Measurements from ENCODE around the gene GAK. TPM values are rescaled to one million over a fixed set of nuclear protein-coding genes. Genes with fewer than 3 reads are reported as not detected.
"Not testable (repeated sequence)": the region's sequence is repeated elsewhere in the genome, so short reads cannot be mapped to it uniquely, and the experiment has no call there.

Gene GAK
- total RNA-seq, 2 experiments from 2014 or later, result 155 to 163 TPM

- CTCF ChIA-PET, result no interaction called here
- H3K4me1 Mint-ChIP-seq (ENCODE audit: low read depth), result no peaks in the 10 kb centered on the region
- DNase-seq (no peak), ATAC-seq (no peak)
- no peak overlapping the region for H3K4me3 Mint-ChIP-seq
- H3K27ac Mint-ChIP-seq, result no peak overlapping the region
- no peaks in the 10 kb centered on the region for H3K9me3 Mint-ChIP-seq (ENCODE audit: insufficient read depth)
- peaks cover 2% of the 10 kb centered on the region for H3K36me3 Mint-ChIP-seq (ENCODE audit: low read depth)
- POLR2A ChIA-PET, result interaction anchor here (0.6 to 1.9 kb wide), 2 partner anchors 14 to 16 kb away, joined by 3 to 5 read pairs; partner anchors contain the start of genes GAK and TMEM175
- H3K27me3 Mint-ChIP-seq (ENCODE audit: low read depth), result no peaks in the 10 kb centered on the region
These were observed 16.2 kb upstream of the GAK start for GRCh38 chr4:948101-948935.

GRCh38 chr4:947491-947971, 15.4 kb upstream of the GAK start:
- Mint-ChIP-seq H3K36me3 (ENCODE audit: low read depth) (no peaks in the 10 kb centered on the region), H3K27me3 (ENCODE audit: low read depth) (no peaks in the 10 kb centered on the region), H3K27ac (no peak overlapping the region), H3K9me3 (ENCODE audit: insufficient read depth) (no peaks in the 10 kb centered on the region), H3K4me3 (no peak overlapping the region), H3K4me1 (ENCODE audit: low read depth) (no peaks in the 10 kb centered on the region)
- ChIA-PET POLR2A (no interaction called here), CTCF (no interaction called here)
- DNase-seq (no peak), ATAC-seq (no peak)

GRCh38 chr4:946517-947471, 14.7 kb upstream of the GAK start:
- DNase-seq, result no peak
- no peak overlapping the region for H3K27ac Mint-ChIP-seq

GRCh38 chr4:946103-946450, 14.0 kb upstream of the GAK start:
- ATAC-seq, result no peak
- ChIA-PET CTCF (no interaction called here), POLR2A (no interaction called here)

More at GRCh38 chr4:946517-947471, 14.7 kb upstream of the GAK start:
- H3K27me3 Mint-ChIP-seq (ENCODE audit: low read depth), result no peaks in the 10 kb centered on the region
- H3K4me3 Mint-ChIP-seq, result no peak overlapping the region
- CTCF ChIA-PET, result no interaction called here
- no peaks in the 10 kb centered on the region for H3K9me3 Mint-ChIP-seq (ENCODE audit: insufficient read depth)
- POLR2A ChIA-PET, result no interaction called here
- H3K4me1 Mint-ChIP-seq (ENCODE audit: low read depth), result no peaks in the 10 kb centered on the region
- H3K36me3 Mint-ChIP-seq (ENCODE audit: low read depth), result no peaks in the 10 kb centered on the region
- no peak for ATAC-seq

GRCh38 chr4:945274-946102, 13.4 kb upstream of the GAK start:
- Mint-ChIP-seq H3K27ac (no peak overlapping the region), H3K27me3 (ENCODE audit: low read depth) (no peaks in the 10 kb centered on the region), H3K4me1 (ENCODE audit: low read depth) (no peaks in the 10 kb centered on the region), H3K4me3 (no peak overlapping the region), H3K36me3 (ENCODE audit: low read depth) (no peaks in the 10 kb centered on the region), H3K9me3 (ENCODE audit: insufficient read depth) (no peaks in the 10 kb centered on the region)
- ATAC-seq, result no peak
- CTCF ChIA-PET, result no interaction called here
- POLR2A ChIA-PET, result no interaction called here
- DNase-seq, result no peak

More at GRCh38 chr4:946103-946450, 14.0 kb upstream of the GAK start:
- Mint-ChIP-seq H3K27ac (no peak overlapping the region), H3K9me3 (ENCODE audit: insufficient read depth) (no peaks in the 10 kb centered on the region), H3K4me3 (no peak overlapping the region), H3K36me3 (ENCODE audit: low read depth) (no peaks in the 10 kb centered on the region), H3K4me1 (ENCODE audit: low read depth) (no peaks in the 10 kb centered on the region), H3K27me3 (ENCODE audit: low read depth) (no peaks in the 10 kb centered on the region)
- DNase-seq, result no peak

- peaks cover 13% of the 10 kb centered on the region for H3K4me1 Mint-ChIP-seq (ENCODE audit: low read depth)
- CTCF ChIA-PET; H3K36me3 Mint-ChIP-seq (ENCODE audit: low read depth); H3K9me3 Mint-ChIP-seq (ENCODE audit: insufficient read depth); POLR2A ChIA-PET; H3K27ac Mint-ChIP-seq; H3K27me3 Mint-ChIP-seq (ENCODE audit: low read depth); H3K4me3 Mint-ChIP-seq; DNase-seq; ATAC-seq: not testable (repeated sequence)
These were observed 7.4 kb upstream of the GAK start for GRCh38 chr4:939508-939907.

- H3K4me1 Mint-ChIP-seq (ENCODE audit: low read depth), result peaks cover 49% of the 10 kb centered on the region
- peak overlapping the region; percentile 85 for H3K4me3 Mint-ChIP-seq
- ATAC-seq (no peak), DNase-seq (no peak)
- peak overlapping the region; percentile 92 for H3K27ac Mint-ChIP-seq
- CTCF ChIA-PET, result interaction anchor here (0.8 to 3.7 kb wide), 3 partner anchors 38 to 190 kb away, joined by 3 to 20 read pairs (median 4); partner anchors contain the start of gene IDUA
- no peaks in the 10 kb centered on the region for H3K9me3 Mint-ChIP-seq (ENCODE audit: insufficient read depth)
- POLR2A ChIA-PET, result interaction anchor here (0.8 to 1.9 kb wide), 19 partner anchors 9 to 268 kb away, joined by 3 to 12 read pairs (median 4); partner anchors contain the start of genes ATP5ME, DGKQ, IDUA and MYL5
- H3K36me3 Mint-ChIP-seq (ENCODE audit: low read depth), result peaks cover 9% of the 10 kb centered on the region
- no peaks in the 10 kb centered on the region for H3K27me3 Mint-ChIP-seq (ENCODE audit: low read depth)
These were observed 576 bp upstream of the GAK start for GRCh38 chr4:932713-933070.

- peak; percentile 35 for DNase-seq
- ATAC-seq, result peak; percentile 3
- H3K27me3 Mint-ChIP-seq (ENCODE audit: low read depth), result no peaks in the 10 kb centered on the region
These were observed 739 bp downstream of the GAK start for GRCh38 chr4:931194-931959.

GRCh38 chr4:930827-931193, 1.3 kb downstream of the GAK start:
- ChIA-PET POLR2A (interaction anchor here (0.9 to 1.8 kb wide), 5 partner anchors 9 to 149 kb away, joined by 4 to 5 read pairs (median 4); partner anchors contain the start of gene IDUA), CTCF (interaction anchor here (1.1 to 3.7 kb wide), 3 partner anchors 57 to 328 kb away, joined by 3 to 20 read pairs (median 6); partner anchors contain the start of gene IDUA)
- H3K27me3 Mint-ChIP-seq (ENCODE audit: low read depth), result no peaks in the 10 kb centered on the region
- H3K27ac Mint-ChIP-seq, result peak overlapping the region; percentile 92
- no peak for ATAC-seq
- DNase-seq, result no peak
- H3K4me3 Mint-ChIP-seq, result peak overlapping the region; percentile 85
- H3K36me3 Mint-ChIP-seq (ENCODE audit: low read depth), result peaks cover 12% of the 10 kb centered on the region
- H3K4me1 Mint-ChIP-seq (ENCODE audit: low read depth), result peaks cover 49% of the 10 kb centered on the region
- no peaks in the 10 kb centered on the region for H3K9me3 Mint-ChIP-seq (ENCODE audit: insufficient read depth)

More at GRCh38 chr4:931194-931959, 739 bp downstream of the GAK start:
- peak overlapping the region; percentile 85 for H3K4me3 Mint-ChIP-seq
- ChIA-PET CTCF (interaction anchor here (1.2 to 3.7 kb wide), 3 partner anchors 56 to 189 kb away, joined by 3 to 20 read pairs (median 6); partner anchors contain the start of gene IDUA), POLR2A (interaction anchor here (0.5 to 1.9 kb wide), 15 partner anchors 8 to 257 kb away, joined by 3 to 12 read pairs (median 4); partner anchors contain the start of genes ATP5ME, IDUA and MYL5)
- peaks cover 50% of the 10 kb centered on the region for H3K4me1 Mint-ChIP-seq (ENCODE audit: low read depth)
- H3K9me3 Mint-ChIP-seq (ENCODE audit: insufficient read depth), result no peaks in the 10 kb centered on the region
- H3K36me3 Mint-ChIP-seq (ENCODE audit: low read depth), result peaks cover 9% of the 10 kb centered on the region
- peak overlapping the region; percentile 92 for H3K27ac Mint-ChIP-seq

- POLR2A ChIA-PET, result interaction anchor here (0.6 to 1.8 kb wide), 7 partner anchors 22 to 256 kb away, joined by 3 to 5 read pairs (median 4); partner anchors contain the start of genes IDUA and MYL5
- H3K27ac Mint-ChIP-seq, result peak overlapping the region; percentile 92
- H3K4me3 Mint-ChIP-seq, result peak overlapping the region; percentile 85
- peaks cover 48% of the 10 kb centered on the region for H3K4me1 Mint-ChIP-seq (ENCODE audit: low read depth)
- CTCF ChIA-PET, result interaction anchor here (1.0 to 3.7 kb wide), 4 partner anchors 14 to 327 kb away, joined by 3 to 20 read pairs (median 4); partner anchors contain the start of gene IDUA
- DNase-seq (peak; percentile 49), ATAC-seq (no peak)
- no peaks in the 10 kb centered on the region for H3K27me3 Mint-ChIP-seq (ENCODE audit: low read depth)
- no peaks in the 10 kb centered on the region for H3K9me3 Mint-ChIP-seq (ENCODE audit: insufficient read depth)
- peaks cover 16% of the 10 kb centered on the region for H3K36me3 Mint-ChIP-seq (ENCODE audit: low read depth)
These were observed 2.0 kb downstream of the GAK start for GRCh38 chr4:930028-930551.

Data from activated CD8-positive, alpha-beta T cell treated with anti-CD3 and anti-CD28 coated beads, Interleukin-2, amount 10 ng/mL, durations not matched to agents 7 days and 5 days (primary cell).